Head of caudate nucleus (tissue), 42 donors: ENCODE results near the gene NOXA1.
"Not testable (repeated sequence)": the region's sequence is repeated elsewhere in the genome, so short reads cannot be mapped to it uniquely, and the experiment has no call there.

Experiments
- DNase-seq, 42 donors: peaks; one replicate each; pipeline versions ENCODE4 v3.0.0 to v3.0.0-alpha.2; 2020 to 2021; ENCODE audit warnings: mixed read lengths in 7 of 42
- intact Hi-C: fragments of 100-400 bp; cut with DNase I; formaldehyde crosslinking; loops from one replicate; pipeline ENCODE4 v1.15.0; 2022

Gene NOXA1, protein sequence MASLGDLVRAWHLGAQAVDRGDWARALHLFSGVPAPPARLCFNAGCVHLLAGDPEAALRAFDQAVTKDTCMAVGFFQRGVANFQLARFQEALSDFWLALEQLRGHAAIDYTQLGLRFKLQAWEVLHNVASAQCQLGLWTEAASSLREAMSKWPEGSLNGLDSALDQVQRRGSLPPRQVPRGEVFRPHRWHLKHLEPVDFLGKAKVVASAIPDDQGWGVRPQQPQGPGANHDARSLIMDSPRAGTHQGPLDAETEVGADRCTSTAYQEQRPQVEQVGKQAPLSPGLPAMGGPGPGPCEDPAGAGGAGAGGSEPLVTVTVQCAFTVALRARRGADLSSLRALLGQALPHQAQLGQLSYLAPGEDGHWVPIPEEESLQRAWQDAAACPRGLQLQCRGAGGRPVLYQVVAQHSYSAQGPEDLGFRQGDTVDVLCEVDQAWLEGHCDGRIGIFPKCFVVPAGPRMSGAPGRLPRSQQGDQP

GRCh38 chr9:137422604-137423513, at the start of gene NOXA1, which contains the start of gene EXD3:
TSS of gene NOXA1 (plus strand) at chr9:137423393. CDS start at chr9:137423530, 137 bp downstream.
TSS of gene EXD3 (minus strand) at chr9:137423162. CDS start at chr9:137395357, 27,805 bp downstream.
- intact Hi-C loops = loop anchor here (10.0 kb wide), 1 partner anchor 118 kb away; the partner anchor contains the start of gene NRARP
- peak; percentile 66 to 95 (median 89) for DNase-seq

DNA sequence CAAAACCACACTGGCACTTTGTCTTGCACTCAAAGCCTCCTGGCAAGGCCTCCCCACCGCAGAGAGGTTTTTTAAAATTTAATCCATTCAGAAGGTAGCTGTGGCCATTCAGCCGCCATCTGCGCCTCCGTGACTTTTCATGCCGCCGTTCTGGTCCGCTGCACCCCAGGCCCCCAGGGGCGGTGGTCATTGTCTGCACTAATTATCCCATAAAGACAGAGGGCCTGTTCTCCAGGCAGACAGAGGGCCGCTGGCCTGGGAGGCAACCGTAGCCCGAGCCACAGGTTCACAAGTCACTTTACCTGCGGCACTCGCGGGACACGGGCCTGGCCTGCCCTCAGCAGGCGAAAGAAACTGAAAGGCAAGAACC, 49.6 kb upstream of the NOXA1 start:
- peak in 1 of 42 donors; percentile 1 for DNase-seq
- intact Hi-C loops = no loop called here

- intact Hi-C loops = no loop called here
- DNase-seq = peak in 3 of 42 donors; percentile 1 to 5 (median 3)
These were observed 48.9 kb upstream of the NOXA1 start for GRCh38 chr9:137374131-137374845.

DNA sequence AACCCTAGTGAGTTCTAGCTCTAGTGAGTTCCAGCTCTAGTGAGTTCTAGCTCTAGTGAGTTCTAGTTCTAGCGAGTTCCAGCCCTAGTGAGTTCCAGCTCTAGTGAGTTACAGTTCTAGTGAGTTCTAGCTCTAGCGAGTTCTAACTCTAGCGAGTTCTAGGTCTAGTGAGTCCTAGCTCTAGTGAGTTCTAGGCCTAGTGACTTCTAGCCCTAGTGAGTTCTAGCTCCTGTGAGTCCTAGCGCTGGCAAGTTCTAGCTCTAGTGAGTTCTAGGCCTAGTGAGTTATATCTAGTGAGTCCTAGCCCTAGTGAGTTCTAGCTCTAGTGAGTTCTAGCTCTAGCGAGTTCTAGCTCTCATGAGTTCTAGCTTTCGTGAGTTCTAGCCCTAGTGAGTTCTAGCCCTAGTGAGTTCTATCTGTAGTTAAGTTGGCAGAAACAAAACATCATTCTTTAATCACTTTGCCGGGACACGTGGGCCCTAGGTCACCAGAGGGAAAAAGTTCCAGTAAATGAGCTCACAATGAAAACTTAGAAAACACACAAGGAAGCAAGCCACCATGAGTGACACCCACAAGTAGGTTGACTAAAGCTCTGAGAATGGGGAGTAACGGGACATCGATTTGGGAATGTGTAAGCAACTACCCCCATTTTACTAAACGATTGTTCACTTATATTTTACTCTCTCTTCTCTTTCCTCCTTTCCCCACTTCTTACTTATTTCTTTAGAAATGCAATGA, 47.7 kb upstream of the NOXA1 start:
- intact Hi-C loops = no loop called here
- no peak for DNase-seq

GRCh38 chr9:137376386-137376785, 46.8 kb upstream of the NOXA1 start:
- intact Hi-C loops = no loop called here
- DNase-seq = peak in 2 of 42 donors; percentile 0 to 2

GRCh38 chr9:137378688-137379410, 44.3 kb upstream of the NOXA1 start:
- intact Hi-C loops = not testable (repeated sequence)
- peak in 1 of 42 donors; percentile 2 for DNase-seq

DNA sequence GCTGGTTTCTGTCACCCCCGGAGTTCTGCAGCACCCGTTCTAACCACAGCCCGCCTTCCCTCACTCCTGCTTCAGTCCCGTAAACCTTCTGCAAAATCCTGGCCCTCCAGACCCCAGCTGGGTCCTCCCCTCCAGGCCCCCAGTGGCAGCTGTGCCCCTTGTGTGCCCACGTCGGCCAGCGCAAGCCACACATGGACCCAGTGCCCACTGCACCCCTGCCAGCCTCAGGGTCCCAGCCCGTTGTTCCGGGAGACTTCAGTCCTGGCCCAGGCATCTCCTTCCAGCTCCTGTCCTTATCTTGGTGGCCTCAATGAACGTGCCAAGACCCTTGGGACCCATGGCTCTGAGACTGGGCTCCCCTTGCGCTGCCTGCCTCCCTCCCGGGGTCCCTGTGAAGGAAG, 43.4 kb upstream of the NOXA1 start:
- peak in 2 of 42 donors; percentile 2 to 4 for DNase-seq
- intact Hi-C loops = no loop called here

DNA sequence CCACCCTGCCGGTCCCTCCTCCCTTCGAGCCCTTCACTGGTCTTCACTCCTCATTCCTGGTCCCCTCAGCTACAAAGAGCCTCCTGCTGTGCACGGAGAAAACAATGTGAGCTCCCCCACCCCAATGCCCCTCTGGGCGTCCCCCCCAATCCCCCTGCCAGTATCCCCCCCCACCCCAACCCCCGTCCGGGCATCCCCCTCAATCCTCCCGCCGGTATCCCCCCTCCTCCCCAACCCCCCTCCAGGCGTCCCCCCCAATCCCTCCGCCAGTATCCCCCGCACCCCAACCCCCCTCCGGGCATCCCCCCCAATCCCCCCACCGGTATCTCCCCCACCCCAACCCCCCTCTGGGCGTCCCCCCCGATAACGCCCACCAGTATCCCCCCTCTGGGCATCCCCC, 43.0 kb upstream of the NOXA1 start:
- DNase-seq = no peak
- intact Hi-C loops = no loop called here

GRCh38 chr9:137380606-137381005, 42.6 kb upstream of the NOXA1 start:
- DNase-seq = no peak
- intact Hi-C loops = no loop called here

DNA sequence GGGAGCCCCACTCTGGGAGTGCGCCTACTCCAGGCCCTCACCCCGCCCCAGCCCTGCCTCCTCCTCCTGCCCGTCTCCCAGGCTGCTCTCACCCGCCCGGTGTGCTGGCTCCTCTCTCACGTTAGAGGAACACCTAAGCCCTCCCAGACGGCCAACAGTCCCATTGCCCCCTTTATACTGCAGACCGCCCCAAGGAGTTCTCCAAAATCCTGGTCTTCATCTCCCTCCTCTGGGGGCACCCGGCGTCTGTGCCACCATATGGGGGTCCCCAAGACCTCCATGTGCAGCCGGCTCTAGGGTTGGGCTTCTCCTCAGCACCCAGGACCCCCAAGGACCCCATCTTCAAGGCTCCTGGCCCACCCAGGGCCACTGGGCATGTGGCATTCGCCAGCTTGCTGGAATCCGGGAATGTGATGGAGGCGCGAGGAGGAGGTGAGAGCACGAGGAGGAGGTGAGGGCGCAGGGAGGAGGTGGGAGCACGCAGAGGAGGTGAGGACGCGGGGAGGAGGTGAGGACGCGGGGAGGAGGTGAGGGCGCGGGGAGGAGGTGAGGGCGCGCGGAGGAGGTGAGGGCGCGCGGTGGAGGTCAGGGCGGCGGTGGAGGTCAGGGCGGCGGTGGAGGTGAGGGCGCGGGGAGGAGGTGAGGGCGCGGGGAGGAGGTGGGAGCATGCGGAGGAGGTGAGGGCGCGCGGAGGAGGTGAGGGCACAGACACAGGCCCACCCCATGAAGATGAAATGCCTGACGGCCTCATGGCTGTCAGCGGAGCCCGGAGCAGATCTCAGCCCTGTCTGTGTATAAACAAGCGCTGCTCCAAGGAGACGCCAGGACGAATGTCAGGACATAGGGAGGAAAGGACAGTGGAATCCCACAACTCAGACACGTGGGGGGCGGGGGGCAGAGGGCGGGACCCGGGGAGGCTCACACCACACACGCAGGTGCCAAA, 41.4 kb upstream of the NOXA1 start:
- intact Hi-C loops = no loop called here
- DNase-seq = peak in 2 of 42 donors; percentile 0 to 3

- DNase-seq = peak in 2 of 42 donors; percentile 2
- intact Hi-C loops = no loop called here
These were observed 40.6 kb upstream of the NOXA1 start for GRCh38 chr9:137382444-137383080.

DNA sequence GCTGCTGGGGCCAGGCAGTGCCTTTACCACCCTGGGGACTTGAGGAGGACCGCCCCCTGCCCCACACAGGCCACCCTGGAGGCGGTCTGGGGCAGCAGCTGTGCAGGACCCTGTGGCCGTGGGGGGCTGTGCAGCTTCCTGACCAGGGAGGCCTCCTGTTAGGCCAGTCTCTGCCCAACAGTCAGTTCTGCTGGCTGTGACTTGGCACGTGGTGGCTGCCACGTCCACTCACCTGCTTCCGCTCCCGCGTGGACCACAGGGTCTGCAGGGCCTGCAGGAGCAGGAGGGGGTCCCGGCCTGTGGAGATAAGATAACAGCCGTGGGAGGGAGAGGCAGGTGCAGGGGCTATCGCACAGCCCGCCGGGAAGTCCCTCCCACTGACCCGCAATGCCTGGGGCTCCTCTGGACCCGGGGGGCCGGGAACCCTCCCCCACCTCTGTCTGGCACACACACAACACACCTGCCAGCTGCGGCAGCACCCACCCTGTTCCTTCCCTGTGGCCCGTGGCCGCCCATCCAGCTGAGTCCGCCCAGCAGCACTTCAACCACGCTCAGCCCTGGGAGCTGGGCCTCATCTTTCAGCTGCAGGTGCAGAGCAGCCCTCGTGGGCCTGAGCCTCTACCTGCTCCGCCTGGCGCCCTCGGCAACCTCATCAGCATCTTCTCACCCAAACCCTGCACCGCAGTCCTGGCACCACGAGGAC, 40.0 kb upstream of the NOXA1 start:
- DNase-seq = peak in 2 of 42 donors; percentile 1 to 2
- intact Hi-C loops = no loop called here

GRCh38 chr9:137383784-137384756, 39.1 kb upstream of the NOXA1 start:
- DNase-seq = peak in 2 of 42 donors; percentile 1 to 2
- intact Hi-C loops = no loop called here

DNA sequence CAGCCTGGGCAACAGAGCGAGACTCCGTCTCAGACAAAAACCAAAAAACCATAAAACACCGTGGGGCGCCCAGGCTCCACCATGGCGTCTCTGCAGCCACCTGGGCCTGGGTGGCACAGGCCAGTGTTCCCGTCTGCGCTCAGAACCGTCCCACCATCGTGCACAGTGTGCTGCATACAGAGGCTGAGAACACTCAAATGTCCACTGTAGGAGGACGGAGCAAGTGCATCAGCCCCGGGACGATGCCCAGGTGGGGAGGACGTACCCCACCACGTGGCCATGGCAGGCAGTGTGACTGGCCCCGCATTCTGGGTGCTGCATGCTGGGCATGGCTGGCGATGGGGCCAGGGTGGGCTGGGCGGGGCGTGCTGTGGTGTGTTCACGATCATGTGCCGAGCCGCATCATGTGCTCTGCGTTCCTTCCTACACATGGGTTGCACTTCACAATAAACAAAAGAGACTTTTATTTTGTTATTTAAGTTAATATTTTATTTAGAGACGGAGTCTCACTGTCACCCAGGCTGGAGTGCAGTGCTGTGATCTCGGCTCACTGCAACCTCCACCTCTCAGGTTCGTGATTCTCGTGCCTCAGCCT, 38.0 kb upstream of the NOXA1 start:
- intact Hi-C loops = no loop called here
- no peak for DNase-seq
